ENCODE measurements around the gene ZNF844. TPM values are rescaled to one million over a fixed set of nuclear protein-coding genes. Genes with fewer than 3 reads are reported as not detected.
A peak's percentile ranks its signal among the peaks of the same experiment; 100 is the strongest.

The ZNF844 gene
- total RNA-seq (ENCODE audit: unreplicated experiment), result 0.15 TPM
- long read RNA-seq, result 0 reads

GRCh38 chr19:12064590-12065538, at the start of gene ZNF844:
ZNF844 (plus strand) TSS chr19:12064731; CDS start chr19:12064874, 143 bp downstream.
- peaks cover 7% of the 10 kb centered on the region for H3K36me3 Mint-ChIP-seq (ENCODE audit: low read depth, unreplicated experiment)
- no peak for TF ChIP-seq CTCF (IDR thresholded peaks at IDR 0.05; ENCODE audit: unreplicated experiment)
- no peak for DNase-seq (ENCODE audit: low spot score)
- peaks cover 27% of the 10 kb centered on the region for H3K9me3 Mint-ChIP-seq (ENCODE audit: unreplicated experiment)
- H3K4me1 Mint-ChIP-seq (ENCODE audit: unreplicated experiment), result no peaks in the 10 kb centered on the region
- peak within 1 kb of the TSS; percentile 34 for H3K4me3 Mint-ChIP-seq (ENCODE audit: unreplicated experiment)
- no peak within 1 kb of the TSS for H3K27ac Mint-ChIP-seq (ENCODE audit: unreplicated experiment)
- H3K27me3 Mint-ChIP-seq (ENCODE audit: unreplicated experiment), result peaks cover 2% of the 10 kb centered on the region

- Mint-ChIP-seq H3K27me3 (ENCODE audit: unreplicated experiment) (no peaks in the 10 kb centered on the region), H3K36me3 (ENCODE audit: low read depth, unreplicated experiment) (peaks cover 8% of the 10 kb centered on the region), H3K27ac (ENCODE audit: unreplicated experiment) (no peak overlapping the region), H3K9me3 (ENCODE audit: unreplicated experiment) (peaks cover 41% of the 10 kb centered on the region), H3K4me1 (ENCODE audit: unreplicated experiment) (no peaks in the 10 kb centered on the region), H3K4me3 (ENCODE audit: unreplicated experiment) (no peak overlapping the region)
- no peak for TF ChIP-seq CTCF (IDR thresholded peaks at IDR 0.05; ENCODE audit: unreplicated experiment)
- no peak for DNase-seq (ENCODE audit: low spot score)
These were observed 49.3 kb upstream of the ZNF844 start for GRCh38 chr19:12015015-12015752.

DNA sequence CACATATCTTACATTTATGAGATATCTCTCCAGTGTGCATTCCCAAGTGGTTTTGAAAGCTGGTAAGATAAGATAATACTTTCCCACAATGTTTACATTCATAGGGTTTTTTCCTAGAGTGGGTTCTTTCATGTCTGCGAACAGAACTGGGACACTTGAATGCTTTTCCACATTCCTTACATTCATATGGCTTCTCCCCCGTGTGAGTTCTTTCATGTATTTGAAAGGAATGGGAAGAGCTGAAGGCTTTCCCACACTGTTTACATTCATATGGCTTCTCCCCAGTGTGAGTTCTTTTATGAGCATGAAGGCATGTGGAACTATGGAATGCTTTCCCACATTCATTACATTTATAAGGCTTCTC, 48.8 kb upstream of the ZNF844 start:
- Mint-ChIP-seq H3K4me3 (ENCODE audit: unreplicated experiment) (no peak overlapping the region), H3K36me3 (ENCODE audit: low read depth, unreplicated experiment) (peaks cover 8% of the 10 kb centered on the region), H3K27me3 (ENCODE audit: unreplicated experiment) (no peaks in the 10 kb centered on the region), H3K27ac (ENCODE audit: unreplicated experiment) (no peak overlapping the region), H3K4me1 (ENCODE audit: unreplicated experiment) (no peaks in the 10 kb centered on the region), H3K9me3 (ENCODE audit: unreplicated experiment) (peaks cover 41% of the 10 kb centered on the region)
- TF ChIP-seq CTCF (IDR thresholded peaks at IDR 0.05; ENCODE audit: unreplicated experiment), result no peak
- DNase-seq (ENCODE audit: low spot score), result no peak

DNA sequence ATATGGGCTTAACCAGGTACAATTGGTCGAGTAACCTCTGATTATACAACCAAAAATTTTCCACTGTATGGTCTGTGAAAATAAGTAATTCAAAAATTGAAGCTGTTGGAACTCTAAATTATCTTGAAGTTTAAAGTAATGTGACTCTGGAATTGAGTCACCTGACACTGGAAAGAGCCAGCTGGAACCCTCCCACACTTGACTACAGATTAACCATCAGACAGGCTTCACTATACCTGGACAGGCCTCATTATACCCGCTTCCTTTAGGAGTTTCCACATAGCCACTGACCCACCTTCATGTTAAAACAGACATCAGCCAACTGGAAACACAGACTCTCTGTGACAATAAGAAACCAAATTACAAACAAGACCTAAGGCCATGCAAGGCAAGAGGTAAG, 30.3 kb upstream of the ZNF844 start:
- no peak for TF ChIP-seq CTCF (IDR thresholded peaks at IDR 0.05; ENCODE audit: unreplicated experiment)
- H3K27me3 Mint-ChIP-seq (ENCODE audit: unreplicated experiment), result peaks cover 7% of the 10 kb centered on the region

More for the DNA sequence above, 30.3 kb upstream of the ZNF844 start:
- Mint-ChIP-seq H3K27ac (ENCODE audit: unreplicated experiment) (no peak overlapping the region), H3K4me3 (ENCODE audit: unreplicated experiment) (no peak overlapping the region), H3K9me3 (ENCODE audit: unreplicated experiment) (peaks cover 38% of the 10 kb centered on the region), H3K4me1 (ENCODE audit: unreplicated experiment) (no peaks in the 10 kb centered on the region), H3K36me3 (ENCODE audit: low read depth, unreplicated experiment) (peaks cover 26% of the 10 kb centered on the region)
- DNase-seq (ENCODE audit: low spot score), result no peak

All from endothelial cell (in vitro differentiated cells).